ENCODE results near the gene SOS1.
"Not testable (repeated sequence)": the region's sequence is repeated elsewhere in the genome, so short reads cannot be mapped to it uniquely, and the experiment has no call there.

The SOS1 gene

DNA sequence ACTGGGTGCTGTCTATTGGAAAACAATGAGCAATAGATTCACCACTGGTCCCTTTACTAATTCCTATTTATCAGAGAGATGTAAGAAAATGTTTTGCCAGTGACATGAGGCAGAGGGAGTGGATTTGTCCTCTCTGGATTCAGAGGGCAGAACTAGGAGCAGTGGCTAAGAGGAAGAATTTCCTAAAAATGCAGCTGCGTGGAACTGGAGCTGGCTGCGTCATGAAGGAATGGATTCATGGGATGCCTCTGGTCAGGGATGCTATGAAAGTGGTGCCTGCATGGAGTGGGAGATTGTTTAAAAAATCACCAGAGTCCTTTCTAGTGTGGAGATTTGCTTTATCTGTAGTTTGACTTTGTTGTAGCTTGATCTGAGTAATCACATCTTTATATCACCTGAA lies 152.8 kb downstream of the SOS1 start:
- DNase-seq (ENCODE audit: low read depth): no peak

DNA sequence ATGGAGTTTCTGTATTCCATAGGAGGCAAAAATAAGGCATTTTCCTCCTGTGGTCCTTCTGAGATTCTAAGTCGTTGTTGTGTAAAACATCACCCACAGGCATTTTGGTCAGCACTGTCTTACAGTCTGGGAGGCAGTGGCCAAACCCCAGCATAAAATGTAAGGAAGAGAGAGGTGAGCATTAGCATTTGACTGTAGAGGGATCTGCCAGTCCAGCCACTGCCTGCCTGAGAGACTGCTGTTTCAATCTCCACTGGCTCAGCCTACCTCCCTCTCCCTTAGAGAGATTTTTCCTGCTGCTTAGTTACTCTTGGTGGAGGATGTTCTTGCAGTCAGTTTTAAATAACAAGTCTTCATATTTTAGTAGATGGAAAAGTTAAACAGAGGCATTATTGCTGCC lies 154.2 kb downstream of the SOS1 start:
- DNase-seq (ENCODE audit: low read depth): no peak

DNA sequence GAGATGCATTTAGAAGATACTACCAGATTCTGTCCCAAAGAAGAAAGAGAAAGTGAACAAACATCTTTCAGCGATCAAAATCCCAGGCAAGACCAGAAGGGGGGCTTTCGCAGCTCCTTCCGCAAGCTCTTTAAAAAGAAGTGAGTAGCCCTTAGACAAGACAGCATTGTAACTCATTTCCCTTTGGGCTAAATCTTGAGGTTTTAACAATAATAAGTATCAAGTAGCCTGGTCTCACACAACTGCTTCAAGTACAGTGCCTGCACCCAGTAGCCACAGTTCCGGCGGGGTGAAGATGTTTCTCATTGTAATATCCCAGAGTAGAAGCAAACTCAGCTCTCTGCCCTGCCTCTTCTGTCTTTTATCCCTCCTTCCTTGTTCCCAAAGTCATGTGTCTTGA lies 154.8 kb downstream of the SOS1 start:
- no peak for DNase-seq (ENCODE audit: low read depth)

DNA sequence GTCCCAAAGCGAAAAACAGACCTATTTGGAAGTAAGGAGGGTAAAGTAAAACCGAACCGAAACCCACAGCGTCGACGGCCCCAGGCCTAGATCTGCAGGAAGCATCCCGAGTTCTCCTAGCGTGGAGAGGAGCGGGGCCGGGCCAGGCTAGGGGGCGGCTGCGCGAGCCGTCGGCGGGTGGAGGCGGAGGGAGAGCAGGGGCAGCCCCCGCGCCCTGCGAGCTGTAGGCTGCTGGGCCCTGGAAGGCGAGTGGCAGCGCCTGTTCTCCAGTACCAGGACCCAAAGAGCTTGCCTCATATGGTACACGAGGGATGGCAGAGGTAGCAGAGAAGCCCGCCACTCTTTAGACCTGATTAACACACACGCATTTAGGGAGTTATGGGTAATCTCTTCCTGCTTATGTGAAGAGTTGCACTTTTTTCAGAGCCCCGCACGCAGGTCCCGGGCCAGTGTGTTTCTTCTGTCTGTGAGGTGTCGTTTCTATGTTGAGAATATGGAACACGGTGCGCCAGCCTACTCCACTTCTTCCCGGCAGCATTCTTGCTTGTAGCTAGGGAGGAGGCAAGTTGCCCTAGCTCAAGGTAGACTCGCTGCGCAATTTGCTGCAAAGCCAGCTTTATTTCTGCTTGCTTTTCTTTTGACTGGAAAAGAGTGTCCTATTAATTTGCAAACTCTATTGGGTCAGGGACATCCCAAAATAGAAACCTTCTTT lies 160.1 kb downstream of the SOS1 start:
- no peak for DNase-seq (ENCODE audit: low read depth)

DNA sequence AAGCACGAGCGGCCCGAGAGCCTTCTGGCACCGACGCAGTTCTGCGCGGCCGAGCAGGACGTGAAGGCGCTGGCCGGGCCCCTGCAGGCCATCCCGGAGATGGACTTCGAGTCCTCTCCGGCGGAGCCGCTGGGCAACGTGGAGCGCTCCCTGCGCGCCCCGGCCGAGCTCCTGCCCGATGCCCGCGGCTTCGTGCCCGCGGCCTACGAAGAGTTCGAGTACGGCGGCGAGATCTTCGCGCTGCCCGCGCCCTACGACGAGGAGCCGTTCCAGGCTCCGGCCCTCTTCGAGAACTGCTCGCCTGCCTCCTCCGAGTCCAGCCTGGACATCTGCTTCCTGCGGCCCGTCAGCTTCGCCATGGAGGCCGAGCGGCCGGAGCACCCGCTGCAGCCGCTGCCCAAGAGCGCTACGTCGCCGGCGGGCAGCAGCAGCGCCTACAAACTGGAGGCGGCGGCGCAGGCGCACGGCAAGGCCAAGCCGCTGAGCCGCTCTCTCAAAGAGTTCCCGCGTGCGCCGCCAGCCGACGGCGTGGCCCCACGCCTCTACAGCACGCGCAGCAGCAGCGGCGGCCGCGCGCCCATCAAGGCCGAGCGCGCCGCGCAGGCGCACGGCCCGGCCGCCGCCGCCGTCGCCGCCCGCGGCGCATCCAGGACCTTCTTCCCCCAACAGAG lies 160.8 kb downstream of the SOS1 start:
- peak; percentile 53 for DNase-seq (ENCODE audit: low read depth)

DNA sequence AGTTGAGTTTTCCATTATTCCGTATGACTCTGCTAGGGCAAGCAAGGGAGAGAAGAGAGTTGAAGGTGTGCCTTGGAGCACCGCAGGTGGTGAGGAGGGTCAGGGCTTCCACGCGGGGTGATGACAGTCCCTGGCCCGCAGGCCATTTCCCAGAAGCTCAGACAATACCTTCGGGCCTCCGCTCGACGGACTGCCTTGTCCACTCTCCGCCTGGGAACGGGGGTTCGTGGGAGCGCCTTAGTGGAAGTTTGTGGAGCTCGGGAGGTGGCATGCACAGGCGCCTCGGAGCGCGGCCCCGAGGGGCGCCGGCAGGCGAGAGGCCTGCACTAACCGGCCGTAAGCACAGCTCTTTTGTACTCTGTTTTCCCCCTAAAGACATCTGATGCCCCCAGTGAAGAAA lies 161.4 kb downstream of the SOS1 start:
- no peak for DNase-seq (ENCODE audit: low read depth)

DNA sequence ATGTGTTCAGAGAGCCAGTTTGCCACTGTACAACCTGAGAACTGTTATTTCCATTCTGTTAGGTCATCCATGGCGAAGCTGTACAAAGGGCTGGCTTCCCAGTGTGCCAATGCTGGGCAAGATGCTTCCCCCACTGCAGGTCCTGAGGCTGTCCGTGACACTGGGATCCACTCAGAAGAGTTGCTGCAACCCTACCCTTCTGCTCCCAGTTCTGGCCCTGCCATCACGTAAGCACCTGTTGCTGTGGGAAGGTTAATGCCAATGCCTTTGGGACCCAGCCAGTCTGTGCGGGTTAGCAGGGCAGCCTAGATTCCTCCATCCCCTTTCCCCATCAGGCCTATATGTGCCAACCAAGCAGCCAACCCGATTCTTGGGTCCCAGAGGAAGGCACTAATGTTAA lies 162.9 kb downstream of the SOS1 start:
- no peak for DNase-seq (ENCODE audit: low read depth)

DNA sequence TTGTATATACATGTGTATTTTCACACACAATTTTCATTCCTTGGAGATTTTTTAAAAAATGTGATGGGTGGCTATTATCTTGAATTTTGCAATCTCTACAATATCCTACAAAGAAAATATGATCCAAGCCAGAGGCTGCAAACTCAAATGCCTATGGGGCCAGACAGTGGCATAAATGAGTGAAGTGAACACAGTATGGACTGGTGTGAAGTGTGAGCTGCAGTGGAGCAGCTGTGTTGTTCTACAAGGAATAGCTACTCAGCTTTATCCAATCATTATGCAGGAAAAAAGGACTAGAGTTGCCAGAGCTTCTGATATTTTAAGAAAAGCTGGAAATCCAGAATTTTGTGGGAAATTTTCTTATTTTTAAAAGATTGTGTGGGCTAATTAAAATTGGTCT lies 169.1 kb downstream of the SOS1 start:
- no peak for DNase-seq (ENCODE audit: low read depth)

DNA sequence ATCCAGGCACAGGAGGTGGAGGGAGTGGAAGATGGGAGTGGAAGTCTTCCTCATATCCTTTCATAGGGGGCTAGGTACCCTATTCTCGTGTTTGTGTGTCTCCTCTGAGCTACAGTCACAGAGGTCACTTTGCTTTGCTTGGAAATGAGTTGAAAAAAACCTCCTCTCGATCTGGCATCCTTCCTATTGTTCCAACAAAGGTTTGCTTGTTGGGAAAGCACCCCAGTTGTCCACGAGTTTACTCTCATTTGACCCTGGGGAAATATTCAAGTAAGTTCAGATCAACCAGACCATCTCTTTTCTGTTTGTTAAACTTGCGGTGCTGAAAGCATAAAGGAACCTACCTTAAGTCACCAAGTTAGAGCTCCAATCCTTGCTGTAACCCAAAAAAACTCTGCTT lies 171.9 kb downstream of the SOS1 start:
- no peak for DNase-seq (ENCODE audit: low read depth)

DNA sequence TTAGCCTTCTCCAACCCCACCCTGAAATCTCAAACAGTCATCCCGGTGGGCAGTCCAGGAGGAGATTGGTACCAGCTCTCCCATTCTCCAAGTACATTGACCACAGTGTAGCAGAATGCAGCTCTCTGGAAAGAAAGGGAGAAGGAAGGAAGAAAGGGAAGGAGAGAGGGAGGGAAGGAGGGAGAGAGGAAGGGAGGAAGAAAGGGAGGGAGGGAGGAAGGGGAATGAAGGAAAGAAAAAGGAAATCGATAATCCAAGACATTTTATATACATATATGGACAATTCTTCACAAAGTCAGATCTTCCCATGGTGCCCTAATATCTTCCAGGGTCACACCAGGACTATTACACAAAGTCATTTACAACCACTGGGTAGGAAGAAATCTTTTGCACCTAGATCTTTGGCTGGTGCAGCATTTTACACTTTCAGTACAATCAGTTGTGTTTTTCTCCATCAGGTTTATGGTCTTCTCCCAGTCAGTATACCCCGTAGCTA lies 172.4 kb downstream of the SOS1 start:
- no peak for DNase-seq (ENCODE audit: low read depth)

DNA sequence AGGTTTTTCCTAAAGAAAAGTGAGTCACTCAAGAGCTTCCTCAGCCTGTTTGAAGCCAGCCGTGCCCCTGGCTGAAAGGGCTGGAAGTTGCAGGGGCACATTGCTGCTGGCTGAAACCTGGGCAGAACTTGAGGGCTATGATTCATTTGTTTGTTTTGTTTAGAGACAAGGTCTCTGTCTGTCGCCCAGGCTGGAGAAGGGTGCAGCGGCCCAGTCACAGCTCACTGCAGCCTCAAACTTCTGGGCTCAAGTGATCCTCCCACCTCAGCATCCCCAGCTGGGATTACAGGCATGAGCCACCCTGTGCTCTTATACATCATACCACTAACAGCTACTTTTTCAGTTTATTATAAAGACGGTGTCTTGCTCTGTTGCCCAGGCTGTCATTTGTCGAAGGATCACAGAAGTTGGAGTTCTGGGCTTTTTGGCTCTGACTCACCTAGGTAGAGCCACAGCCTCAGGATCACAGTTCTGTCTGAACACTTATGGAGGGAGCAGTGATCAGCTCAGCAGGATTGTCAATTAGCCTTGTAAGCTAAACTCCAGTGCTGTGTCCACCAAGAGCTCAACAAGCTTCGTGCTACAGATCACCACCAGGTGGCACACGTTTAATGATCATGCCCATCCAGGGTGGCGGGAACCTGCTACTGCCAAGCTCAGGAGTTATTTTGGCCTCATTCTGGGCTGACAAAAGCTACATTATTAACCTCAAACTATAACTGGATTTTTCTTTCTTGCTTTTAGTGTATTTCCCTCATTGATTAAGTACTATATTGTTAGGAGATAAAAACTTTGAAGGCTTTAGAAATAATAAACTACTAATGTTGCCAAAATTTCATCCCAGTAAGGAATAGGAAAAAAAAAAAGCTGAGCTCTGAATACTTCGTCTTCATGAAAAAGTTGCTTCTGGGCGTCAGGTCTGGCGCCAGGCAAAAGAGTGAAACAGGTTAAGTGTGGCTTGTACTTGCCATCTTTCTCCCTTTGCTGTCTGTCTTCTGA lies 173.3 kb downstream of the SOS1 start:
- peak; percentile 32 for DNase-seq (ENCODE audit: low read depth)

DNA sequence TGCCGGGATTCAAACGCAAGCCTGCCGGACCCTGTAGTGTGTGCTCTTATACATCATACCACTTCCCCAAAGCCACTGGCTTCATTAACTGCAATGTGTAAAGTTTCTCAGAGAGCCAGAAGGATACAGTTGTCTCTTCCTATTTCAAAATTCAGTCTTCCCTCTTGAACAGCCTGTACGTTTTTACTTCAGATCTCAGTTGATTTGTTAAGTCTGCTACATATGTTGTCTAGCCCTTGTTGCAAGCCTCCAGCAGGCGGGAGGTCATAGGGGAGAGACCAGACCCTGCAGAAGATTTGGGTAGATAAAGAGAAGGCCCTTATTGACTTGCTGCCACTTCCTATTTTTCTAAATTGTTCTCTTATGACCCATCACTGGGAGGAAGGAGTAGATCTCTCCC lies 174.9 kb downstream of the SOS1 start:
- DNase-seq (ENCODE audit: low read depth): no peak

DNA sequence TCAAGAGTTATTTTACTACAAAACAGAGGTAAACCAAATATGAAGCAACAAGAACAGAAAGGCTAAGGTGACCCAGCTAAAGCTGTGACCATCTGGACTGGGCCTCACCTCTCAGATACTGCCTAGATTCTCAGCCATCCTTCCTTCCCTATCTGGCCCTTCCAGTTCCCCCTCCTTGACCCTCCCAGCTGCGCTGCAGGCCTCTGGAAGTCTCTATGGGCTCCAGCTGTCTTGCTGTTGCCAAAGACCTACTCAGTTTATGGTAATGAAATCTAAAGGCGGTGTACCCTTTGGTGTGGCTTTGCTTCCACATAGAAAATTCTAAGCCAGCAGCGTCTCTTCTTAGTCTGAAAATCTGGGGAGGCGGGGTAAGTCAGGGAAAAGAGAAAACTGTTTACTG lies 175.5 kb downstream of the SOS1 start:
- DNase-seq (ENCODE audit: low read depth): no peak

DNA sequence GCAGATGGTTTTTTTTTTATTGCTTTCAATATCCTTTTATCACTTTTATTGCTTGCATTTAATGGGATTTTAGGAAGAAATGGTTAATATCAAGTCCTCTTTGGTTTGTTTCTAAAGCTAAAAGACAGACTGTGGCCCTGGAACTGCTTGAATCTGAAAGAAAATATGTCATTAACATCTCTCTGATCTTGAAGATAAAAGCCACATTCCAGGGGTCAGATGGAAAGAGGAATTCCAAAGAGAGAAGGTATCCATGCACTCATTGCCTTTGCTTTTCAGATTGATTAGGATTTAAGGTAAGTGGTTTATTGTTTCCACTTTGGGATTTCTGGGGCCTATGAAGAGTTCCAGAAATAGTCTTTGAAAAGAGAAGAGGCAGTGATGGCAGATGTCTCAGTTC lies 177.1 kb downstream of the SOS1 start:
- no peak for DNase-seq (ENCODE audit: low read depth)

DNA sequence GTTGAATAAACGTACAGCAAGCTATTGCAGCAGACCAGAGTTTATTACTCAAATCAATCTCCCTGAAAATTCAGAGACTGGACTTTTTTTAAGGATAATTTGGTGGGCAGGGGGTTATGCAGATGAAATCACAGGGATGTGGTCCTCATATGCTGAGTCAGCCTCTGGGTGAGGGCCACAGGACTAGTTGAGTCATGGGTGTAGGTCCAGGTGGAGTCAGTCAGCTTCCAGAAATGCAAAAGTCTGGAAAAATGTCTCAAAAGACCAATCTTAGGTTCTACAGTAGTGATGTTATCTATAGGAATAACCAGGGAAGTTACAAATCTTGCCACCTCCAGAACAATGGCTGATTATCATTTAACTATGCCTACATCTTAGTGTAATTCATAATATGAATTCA lies 180.1 kb downstream of the SOS1 start:
- DNase-seq (ENCODE audit: low read depth): no peak

DNA sequence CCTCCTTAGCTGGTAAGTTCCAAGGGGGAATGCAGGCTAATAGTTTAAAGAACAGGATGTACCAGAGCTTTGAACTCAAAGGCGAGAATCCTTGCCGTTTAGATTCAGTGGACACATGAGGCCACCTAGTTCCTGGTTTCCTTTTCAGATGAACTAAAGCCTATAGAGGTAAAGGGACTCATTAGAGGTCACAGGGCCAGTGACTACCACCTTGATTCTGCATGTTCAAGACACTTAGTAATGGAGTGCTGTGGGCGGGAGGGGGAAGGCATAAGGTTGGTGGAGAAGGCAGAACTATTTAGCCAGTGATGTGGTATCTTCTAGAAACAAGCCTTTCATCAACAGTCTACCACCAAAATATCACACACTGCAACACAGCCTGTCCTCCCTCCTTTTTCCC lies 183.3 kb downstream of the SOS1 start:
- DNase-seq (ENCODE audit: low read depth): no peak

DNA sequence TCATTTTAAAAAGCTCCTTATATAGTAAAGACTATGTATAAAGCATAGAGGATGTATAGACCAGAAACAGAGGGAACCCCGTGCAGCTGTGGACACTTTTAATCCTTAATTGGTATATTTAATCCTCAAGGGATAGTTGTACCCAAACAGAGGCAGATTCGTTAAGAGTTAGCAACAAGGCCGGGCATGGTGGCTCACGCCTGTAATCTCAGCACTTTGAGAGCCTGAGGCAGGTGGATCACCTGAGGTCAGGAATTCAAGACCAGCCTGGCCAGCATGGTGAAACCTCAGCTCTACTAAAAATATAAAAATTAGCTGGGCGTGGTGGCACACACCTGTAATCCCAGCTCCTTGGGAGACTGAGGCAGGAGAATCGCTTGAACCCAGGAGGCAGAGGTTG lies 184.3 kb downstream of the SOS1 start:
- not testable (repeated sequence) for DNase-seq (ENCODE audit: low read depth)

DNA sequence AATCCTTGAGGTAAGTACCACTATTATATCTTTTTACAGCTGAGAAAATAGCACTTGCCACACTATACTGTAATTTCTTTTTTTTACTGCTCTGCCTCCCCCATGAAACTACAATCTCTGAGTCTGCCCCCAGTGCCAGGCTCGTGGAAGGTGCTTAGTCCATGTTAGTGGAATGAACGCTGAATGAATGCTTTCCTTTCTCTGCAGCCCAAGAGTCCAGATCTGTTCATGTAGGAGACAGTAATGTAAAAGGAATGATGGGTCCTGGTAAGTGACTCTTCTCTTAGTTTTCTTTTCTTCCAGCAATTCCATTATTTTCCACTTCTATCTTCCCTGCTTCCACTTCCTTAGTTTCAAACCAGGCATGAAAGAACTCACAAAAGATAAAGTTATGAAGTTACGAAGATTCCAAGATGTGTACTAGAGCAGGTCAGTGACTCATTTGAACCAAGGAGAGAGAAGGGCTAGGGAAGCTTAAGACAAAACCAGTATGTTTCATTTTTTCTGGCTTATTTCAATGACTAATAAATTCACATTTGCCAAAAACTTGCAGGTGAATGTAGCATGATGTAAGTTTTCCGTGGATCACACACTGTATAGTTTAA lies 185.2 kb downstream of the SOS1 start:
- DNase-seq (ENCODE audit: low read depth): no peak

DNA sequence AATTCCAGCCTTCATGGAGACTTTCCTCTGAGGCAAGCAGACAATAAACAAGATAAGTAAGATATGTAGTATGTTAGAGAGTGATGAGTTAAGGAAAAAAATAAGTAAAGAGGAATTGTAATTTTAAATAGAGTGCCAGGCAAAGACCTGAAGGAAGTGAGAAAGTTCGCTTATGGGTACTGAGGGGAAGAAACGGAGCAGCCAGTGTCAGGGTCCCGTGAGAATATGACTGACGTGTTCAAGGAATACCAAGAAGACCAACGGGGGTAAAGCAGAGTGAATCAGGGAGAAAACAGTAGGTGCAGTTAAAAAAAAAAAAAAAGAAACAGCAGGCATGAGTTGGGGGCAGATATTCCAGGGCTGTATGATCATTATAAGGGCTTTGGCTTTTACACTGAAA lies 186.1 kb downstream of the SOS1 start:
- DNase-seq (ENCODE audit: low read depth): no peak

DNA sequence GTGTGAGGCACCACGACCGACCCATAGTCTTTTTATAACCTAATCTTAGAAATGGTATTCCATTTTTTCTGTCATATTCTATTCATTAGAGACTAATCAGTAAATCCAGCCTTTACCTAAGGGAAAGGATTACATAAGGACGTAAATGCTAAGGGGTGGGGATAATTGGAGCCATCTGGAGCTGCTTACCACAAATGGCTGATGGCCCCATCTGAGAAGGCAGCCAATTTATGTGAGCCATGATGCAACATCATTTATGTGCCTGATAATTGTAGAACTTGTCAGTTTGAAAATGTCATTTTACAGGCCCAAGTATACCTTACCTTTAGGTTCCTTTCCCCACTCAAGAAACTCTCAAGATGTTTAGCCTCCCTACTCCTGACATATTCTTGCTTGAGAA lies 187.2 kb downstream of the SOS1 start:
- DNase-seq (ENCODE audit: low read depth): no peak

DNA sequence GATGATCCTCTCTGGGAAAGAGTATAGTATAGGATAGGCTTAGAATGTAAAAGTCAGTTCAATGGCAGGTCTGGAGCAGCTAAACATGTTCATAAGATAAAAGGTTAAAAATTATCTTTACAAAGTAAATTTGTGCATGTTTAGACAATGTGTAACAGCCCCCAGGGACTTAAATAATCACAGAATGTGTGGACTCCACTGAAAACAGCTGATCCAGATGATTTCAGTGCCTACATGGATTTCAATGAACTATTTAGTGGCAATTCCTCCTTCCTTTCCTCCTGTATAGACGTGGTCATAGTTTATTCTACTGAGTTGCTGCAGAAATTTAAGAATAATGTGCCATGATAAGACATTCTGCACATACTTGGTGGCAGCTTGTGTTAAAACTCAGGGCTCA lies 188.3 kb downstream of the SOS1 start:
- DNase-seq (ENCODE audit: low read depth): no peak

Measured in stimulated activated CD4-positive, alpha-beta T cell treated with anti-CD3 and anti-CD28 coated beads, Interleukin-2, amount 100 ng/mL, for 4 hours (primary cell).